ENCODE results near the gene GPC6.
"Not testable (repeated sequence)": the region's sequence is repeated elsewhere in the genome, so short reads cannot be mapped to it uniquely, and the experiment has no call there.

Gene GPC6

GRCh38 chr13:93226623-93227279 is at the start of gene GPC6:
TSS of gene GPC6 (plus strand) at chr13:93226807.
- no peak for DNase-seq (ENCODE audit: low read depth)

DNA sequence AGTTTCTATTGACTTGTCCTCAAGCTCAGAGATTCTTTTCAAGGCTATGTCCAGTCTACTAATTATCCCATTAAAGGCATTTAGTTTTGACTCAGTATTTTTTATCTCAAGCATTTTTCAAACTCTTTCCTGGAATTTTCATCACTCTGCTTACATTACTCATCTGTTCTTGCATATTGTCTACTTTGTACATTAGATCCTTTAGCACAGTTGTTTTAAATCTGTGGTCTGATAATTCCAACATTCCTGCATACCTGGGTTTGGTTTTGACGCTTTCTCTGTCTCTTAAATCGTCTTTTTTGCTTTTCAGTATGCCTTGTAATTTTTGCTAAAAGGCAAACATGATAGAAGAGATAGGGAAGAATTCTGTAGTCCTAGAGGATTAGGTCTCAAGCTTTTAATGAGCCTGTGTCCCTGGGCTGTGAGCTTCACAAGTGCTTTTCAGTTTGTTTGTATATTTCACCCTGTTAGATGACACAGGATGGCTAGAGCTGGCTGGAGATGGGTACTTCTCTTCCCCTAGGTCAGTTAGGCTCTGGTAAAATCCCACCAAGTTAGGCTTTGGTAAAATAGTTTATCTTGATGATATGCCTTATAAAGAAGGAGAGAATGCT is 46.1 kb upstream of the GPC6 start:
- no peak for DNase-seq (ENCODE audit: low read depth)

DNA sequence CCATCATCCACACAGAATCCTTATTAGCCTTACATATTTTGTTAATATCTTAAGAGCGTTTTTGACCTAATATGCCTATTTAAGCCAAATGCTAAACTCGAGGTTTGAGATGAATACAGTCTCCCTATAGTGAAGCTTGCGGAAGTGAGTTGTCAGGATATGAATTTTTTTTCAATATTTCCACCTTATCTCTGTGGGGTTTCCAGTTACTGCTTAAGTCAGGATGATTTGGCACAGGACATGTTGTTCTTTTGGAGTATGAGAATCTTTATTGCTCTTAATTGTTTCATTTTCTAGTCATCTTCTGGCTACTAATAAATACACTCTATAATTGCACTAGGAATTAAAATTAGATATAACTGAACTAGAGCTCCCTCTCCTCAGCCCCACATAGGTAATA is 44.2 kb upstream of the GPC6 start:
- no peak for DNase-seq (ENCODE audit: low read depth)

DNA sequence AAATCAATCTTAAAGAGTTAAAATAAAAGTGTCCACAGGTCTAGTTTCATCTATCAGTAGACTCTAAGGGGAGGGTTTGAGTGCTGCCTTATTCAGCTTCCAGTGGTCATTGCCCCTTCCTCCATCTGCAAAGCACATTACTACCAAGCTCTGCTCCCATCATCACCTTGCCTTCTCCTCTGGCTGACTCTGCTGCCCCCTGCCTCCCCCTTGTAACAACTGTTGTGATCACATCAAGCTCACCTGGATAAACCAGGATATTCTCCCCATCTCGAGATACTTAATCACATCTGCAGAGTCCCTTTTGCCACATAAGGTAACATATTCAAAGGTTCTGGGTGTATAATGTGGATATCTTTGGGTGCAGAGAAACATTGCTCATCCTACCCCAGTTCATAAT is 43.3 kb upstream of the GPC6 start:
- DNase-seq (ENCODE audit: low read depth), result no peak

- no peak for DNase-seq (ENCODE audit: low read depth)
Measured at GRCh38 chr13:93190006-93190405, 36.6 kb upstream of the GPC6 start.

DNA sequence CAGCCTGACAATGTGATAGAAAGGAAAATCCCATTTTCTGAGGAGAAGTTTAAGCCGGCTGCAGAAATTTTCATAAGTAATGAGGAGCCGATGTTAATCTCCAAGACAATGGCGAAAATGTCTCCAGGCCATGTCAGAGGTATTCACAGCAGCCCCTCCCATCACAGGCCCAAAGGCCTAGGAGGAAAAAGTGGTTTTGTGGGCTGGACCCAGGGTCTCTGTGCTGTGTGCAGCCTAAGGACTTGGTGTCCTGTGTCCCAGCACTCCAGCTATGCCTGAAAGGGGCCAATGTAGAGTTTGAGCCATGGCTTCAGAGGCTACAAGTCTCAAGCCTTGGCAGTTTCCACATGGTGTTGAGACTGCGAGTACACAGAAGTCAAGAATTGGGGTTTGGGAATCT is 32.9 kb upstream of the GPC6 start:
- no peak for DNase-seq (ENCODE audit: low read depth)

DNA sequence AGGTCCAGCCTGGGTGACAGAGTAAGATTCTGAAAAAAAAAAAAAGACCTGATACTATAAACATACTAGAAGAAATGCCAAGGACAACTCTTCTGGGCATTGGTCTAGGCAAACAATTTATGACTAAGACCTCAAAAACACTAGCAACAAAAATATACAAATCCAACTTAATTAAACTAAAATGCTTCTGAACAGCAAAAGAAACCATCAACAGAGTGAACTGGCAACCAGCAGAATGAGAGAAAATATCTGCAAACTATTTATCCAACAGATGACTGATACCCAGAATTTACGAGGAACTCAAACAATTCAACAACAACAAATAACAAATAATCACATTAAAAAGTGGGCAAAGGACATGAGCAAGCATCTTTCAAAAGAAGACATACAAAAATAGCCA is 26.8 kb upstream of the GPC6 start:
- no peak for DNase-seq (ENCODE audit: low read depth)

GRCh38 chr13:93200626-93201025 is 26.0 kb upstream of the GPC6 start:
- no peak for DNase-seq (ENCODE audit: low read depth)

DNA sequence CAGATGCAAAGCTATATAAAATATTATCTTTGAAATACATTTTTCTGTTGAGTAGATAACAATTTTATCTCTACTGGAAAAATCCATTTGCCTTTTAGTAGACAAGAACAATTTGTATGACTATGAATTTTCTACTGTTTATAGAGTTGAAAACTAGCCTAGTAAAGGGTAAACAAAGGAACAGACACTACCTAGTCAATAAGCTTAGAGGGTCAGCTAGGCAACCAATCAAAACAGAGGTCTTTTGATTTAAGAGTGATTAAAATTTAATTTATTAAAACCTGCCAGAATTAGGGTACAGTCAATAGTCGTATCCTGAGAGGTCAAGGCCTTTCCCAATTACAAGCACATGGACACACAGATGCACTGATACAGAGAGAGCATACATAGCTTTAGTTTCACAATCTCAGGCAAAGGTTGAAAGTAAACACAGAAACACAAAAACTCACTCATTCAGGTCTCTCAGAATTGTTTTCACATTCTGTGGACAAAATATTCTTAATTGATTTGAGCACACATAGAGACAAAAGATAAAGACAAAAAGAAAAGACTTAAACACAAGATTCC is 24.5 kb upstream of the GPC6 start:
- no peak for DNase-seq (ENCODE audit: low read depth)

DNA sequence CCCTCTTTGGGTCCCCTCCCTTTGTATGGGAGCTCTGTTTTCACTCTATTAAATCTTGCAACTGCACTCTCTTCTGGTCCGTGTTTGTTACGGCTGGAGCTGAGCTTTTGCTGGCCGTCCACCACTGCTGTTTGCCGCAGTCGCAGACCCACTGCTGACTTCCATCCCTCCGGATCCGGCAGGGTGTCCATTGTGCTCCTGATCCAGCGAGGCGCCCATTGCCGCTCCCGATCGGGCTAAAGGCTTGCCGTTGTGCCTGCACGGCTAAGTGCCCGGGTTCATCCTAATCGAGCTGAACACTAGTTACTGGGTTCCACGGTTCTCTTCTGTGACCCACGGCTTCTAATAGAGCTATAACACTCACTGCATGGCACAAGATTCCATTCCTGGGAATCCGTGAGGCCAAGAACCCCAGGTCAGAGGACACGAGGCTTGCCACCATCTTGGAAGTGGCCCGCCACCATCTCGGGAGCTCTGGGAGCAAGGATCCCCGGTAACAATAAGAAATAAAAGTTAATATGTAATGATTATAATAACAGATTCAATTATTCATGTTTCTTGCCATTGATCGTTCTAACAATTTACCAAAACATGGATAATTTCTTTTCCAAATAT is 19.7 kb upstream of the GPC6 start:
- DNase-seq (ENCODE audit: low read depth), result not testable (repeated sequence)

- DNase-seq (ENCODE audit: low read depth), result no peak
Measured at GRCh38 chr13:93216122-93216521, 10.5 kb upstream of the GPC6 start.

DNA sequence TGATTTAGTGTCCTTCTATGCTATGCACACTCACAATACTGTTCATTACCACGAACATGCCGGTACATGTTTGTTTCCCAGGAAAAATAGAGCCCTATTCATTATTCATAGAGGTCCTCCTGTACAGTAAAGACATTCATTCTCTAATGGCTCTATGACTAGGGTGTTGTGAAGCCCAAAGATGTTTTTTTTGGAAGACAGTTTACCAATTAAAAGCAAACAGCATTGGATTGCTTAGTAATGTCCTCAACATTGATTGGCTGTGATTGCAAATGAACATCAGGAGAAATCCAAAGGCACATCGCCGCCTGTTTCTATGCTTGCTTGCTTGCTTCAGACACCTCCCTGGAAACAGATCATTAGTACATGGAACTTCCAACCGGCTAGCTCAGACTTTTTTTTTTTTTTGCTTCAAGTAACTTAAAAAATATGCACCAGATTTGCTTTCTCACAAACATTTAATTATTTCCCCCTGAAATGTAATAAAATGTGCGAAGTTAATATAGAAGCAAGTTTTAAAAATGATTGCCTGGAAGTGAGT is 8.8 kb upstream of the GPC6 start:
- DNase-seq (ENCODE audit: low read depth), result no peak

- DNase-seq (ENCODE audit: low read depth), result no peak
Measured at GRCh38 chr13:93218583-93218982, 8.0 kb upstream of the GPC6 start.

- DNase-seq (ENCODE audit: low read depth), result no peak
Measured at GRCh38 chr13:93220073-93220472, 6.5 kb upstream of the GPC6 start.

DNA sequence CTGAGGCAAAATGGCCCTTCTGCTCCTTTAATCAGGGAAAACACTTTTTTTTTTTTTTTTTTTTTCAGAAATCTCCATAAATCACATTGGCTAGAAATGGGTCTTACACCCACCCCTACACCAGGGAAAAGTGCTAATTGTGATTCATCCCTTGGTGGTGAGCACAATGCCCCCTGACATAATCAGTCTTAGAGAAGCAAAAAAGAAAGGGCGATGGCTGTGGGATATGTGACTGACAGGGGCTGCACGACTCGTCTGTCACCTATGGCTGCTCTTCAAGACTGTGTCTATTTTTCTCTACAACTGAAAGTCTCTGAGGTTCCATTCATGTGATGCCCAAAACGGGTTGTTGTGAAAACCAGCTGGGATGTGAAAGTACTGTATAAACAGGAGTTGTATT is 3.6 kb upstream of the GPC6 start:
- DNase-seq (ENCODE audit: low read depth), result no peak

DNA sequence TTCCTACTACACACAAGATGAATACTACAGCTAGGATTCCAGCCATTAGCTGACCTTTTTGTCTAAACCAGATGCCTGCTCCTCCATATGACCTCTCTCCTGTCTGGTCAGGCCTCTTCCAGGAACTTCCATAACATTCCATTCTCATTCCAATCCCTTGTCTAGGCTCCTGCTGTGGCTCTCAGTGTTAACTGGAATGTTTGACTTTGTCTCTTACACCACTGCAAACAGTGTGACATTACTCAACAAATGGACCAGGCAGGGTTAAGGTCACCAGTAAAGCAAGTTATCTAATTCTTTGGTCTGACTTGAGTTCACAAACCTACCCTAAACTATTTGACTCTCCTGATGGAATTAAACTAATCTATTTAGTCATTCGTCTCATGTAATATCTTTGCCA is 2.1 kb upstream of the GPC6 start:
- DNase-seq (ENCODE audit: low read depth), result no peak

DNA sequence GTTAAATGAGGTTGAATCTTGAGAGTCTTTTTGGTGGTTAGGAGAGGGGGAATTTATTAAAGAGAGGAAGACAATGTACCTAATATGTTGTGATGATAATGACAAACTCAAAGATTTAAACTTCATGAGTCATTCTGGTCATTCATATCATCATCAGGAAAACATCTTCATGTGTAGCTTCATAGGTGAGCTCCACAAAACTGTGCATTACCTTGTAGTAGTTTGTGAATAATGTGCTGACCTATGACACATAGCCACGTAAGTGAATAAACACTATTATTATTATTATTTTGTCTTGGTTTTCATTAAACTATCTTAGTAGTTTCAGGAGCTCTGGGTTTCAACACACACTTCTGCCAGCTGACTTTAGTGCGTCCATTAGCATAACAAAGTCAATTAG is 997 bp upstream of the GPC6 start:
- no peak for DNase-seq (ENCODE audit: low read depth)

DNA sequence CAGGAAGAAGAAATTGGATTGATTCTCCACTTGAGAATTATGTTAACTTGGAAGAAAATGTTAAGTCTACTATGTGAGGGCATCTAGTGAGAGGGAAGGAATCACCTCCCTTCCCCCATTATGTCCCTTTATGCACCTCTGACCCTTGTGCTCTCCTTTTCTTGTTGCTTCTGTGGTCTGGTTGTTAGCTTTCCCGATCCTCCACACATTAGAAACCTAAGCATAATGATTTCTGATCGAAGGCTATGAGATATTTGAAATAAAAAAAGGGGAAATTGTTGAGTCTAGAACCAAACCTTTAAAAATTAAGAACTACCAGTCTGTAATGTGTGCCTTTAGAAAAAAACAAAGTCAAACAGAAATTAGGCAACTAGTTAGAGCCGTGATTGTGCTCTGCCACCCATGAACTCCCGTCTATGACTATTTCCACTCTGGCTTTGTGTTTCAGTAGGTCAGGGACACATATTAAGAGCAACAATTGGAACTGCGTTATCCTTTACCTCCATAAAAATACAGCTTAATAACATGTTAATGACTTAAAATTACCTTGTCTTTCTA is 463 bp upstream of the GPC6 start:
- DNase-seq (ENCODE audit: low read depth), result no peak

- DNase-seq (ENCODE audit: low read depth), result no peak
Measured at GRCh38 chr13:93227280-93227877, 772 bp downstream of the GPC6 start.

- DNase-seq (ENCODE audit: low read depth), result no peak
Measured at GRCh38 chr13:93227878-93228642, 1.5 kb downstream of the GPC6 start.

DNA sequence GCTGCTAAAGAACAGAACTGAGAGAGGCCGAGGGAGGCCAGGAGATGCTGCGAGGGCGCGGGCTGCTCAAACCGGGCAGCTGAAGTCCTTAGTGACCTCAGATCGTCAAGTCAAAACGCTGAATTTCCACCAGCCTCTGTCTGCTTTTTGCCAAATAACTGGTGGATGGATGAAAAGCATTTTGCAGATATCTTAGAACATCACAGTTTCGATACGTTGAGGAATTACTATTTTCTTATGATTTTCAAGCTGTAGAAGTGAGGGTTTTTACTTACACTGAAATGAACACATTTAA is 2.0 kb downstream of the GPC6 start:
- DNase-seq (ENCODE audit: low read depth), result no peak

All from stimulated activated CD8-positive, alpha-beta memory T cell treated with anti-CD3 and anti-CD28 coated beads, Interleukin-12 subunit alpha, Interleukin-12 subunit beta, amount 100 ng/mL, for 1 hour (primary cell).